RWPE2 (cell line): ENCODE results near the gene FHL3.

ENCODE experiments used
- ATAC-seq: fragments of 200-7000 bp; cut with Tn5 transposase; 3 replicates; pipeline ENCODE4 v1.9.1; 2021; ENCODE audit warnings: low read depth
- DNase-seq: peaks from one replicate; pipeline ENCODE4 v3.0.0-alpha.2; 2020; ENCODE audit warnings: low spot score
- H3K27ac ChIP-seq: fragments of 450-650 bp; 2 replicates; pipeline ENCODE4 v1.5.1; 2017; ENCODE audit warnings: mild to moderate bottlenecking; ENCODE audit not compliant: poor library complexity, severe bottlenecking
- H3K27me3 ChIP-seq: fragments of 250-450 bp; sonication (Bioruptor Pico); 2 replicates; pipeline ENCODE4 v1.5.1; 2021; ENCODE audit warnings: mild to moderate bottlenecking, moderate library complexity; ENCODE audit not compliant: insufficient read depth, poor library complexity, severe bottlenecking
- H3K36me3 ChIP-seq: fragments of 250-450 bp; sonication (Bioruptor Pico); 2 replicates; pipeline ENCODE4 v1.5.1; 2020; ENCODE audit warnings: low read depth, mild to moderate bottlenecking, moderate library complexity
- H3K4me1 ChIP-seq: fragments of 250-450 bp; sonication (Bioruptor Pico); 2 replicates; pipeline ENCODE4 v1.5.1; 2021; ENCODE audit warnings: mild to moderate bottlenecking, moderate library complexity; ENCODE audit not compliant: insufficient read depth, poor library complexity, severe bottlenecking
- H3K4me3 ChIP-seq: fragments of 250-450 bp; sonication (Bioruptor Pico); 2 replicates; pipeline ENCODE4 v1.5.1; 2021; ENCODE audit warnings: mild to moderate bottlenecking, moderate library complexity; ENCODE audit not compliant: severe bottlenecking
- H3K9me3 ChIP-seq: fragments of 250-450 bp; sonication (Bioruptor Pico); 2 replicates; pipeline ENCODE4 v1.5.1; 2021; ENCODE audit warnings: mild to moderate bottlenecking, moderate library complexity; ENCODE audit not compliant: severe bottlenecking
- CTCF ChIP-seq: fragments of 450-650 bp; IDR thresholded peaks from one replicate; pipeline ENCODE4 v1.5.1; 2017; ENCODE audit warnings: mild to moderate bottlenecking, moderate library complexity; ENCODE audit not compliant: poor library complexity, severe bottlenecking

Gene FHL3

GRCh38 chr1:38018864-38019343, 13.6 kb upstream of the FHL3 start:
- Histone ChIP-seq H3K36me3 (peaks cover 99% of the 10 kb centered on the region), H3K4me3 (no peak overlapping the region), H3K4me1 (no peaks in the 10 kb centered on the region), H3K27ac (no peak overlapping the region), H3K9me3 (no peaks in the 10 kb centered on the region), H3K27me3 (no peaks in the 10 kb centered on the region)
- DNase-seq (no peak), ATAC-seq (no peak)
- peak; percentile 76 for TF ChIP-seq CTCF

GRCh38 chr1:38015978-38016725, 10.8 kb upstream of the FHL3 start:
- H3K9me3 ChIP-seq, result no peaks in the 10 kb centered on the region
- TF ChIP-seq CTCF, result no peak
- H3K27me3 ChIP-seq, result no peaks in the 10 kb centered on the region
- H3K36me3 ChIP-seq, result peaks cover 73% of the 10 kb centered on the region
- no peak for DNase-seq
- H3K27ac ChIP-seq, result no peak overlapping the region
- no peak for ATAC-seq
- H3K4me1 ChIP-seq, result peaks cover 8% of the 10 kb centered on the region
- H3K4me3 ChIP-seq, result no peak overlapping the region

- Histone ChIP-seq H3K4me1 (peaks cover 8% of the 10 kb centered on the region), H3K36me3 (peaks cover 60% of the 10 kb centered on the region), H3K27ac (no peak overlapping the region), H3K27me3 (no peaks in the 10 kb centered on the region), H3K9me3 (no peaks in the 10 kb centered on the region), H3K4me3 (no peak overlapping the region)
- DNase-seq (no peak), ATAC-seq (no peak)
- no peak for TF ChIP-seq CTCF
Observed at GRCh38 chr1:38014724-38015424, 9.6 kb upstream of the FHL3 start.

GRCh38 chr1:38014171-38014570, 8.9 kb upstream of the FHL3 start:
- DNase-seq (no peak), ATAC-seq (no peak)
- no peaks in the 10 kb centered on the region for H3K9me3 ChIP-seq
- no peak for TF ChIP-seq CTCF
- peaks cover 10% of the 10 kb centered on the region for H3K4me1 ChIP-seq
- no peak overlapping the region for H3K27ac ChIP-seq
- no peak overlapping the region for H3K4me3 ChIP-seq
- peaks cover 53% of the 10 kb centered on the region for H3K36me3 ChIP-seq
- H3K27me3 ChIP-seq, result no peaks in the 10 kb centered on the region
